ENCODE measurements around the gene APOA5. TPM values are rescaled to one million over a fixed set of nuclear protein-coding genes. Genes with fewer than 3 reads are reported as not detected.

The APOA5 gene
- total RNA-seq, 1 donor from 2014 or later = not detected

- DNase-seq (ENCODE audit: low spot score) = no peak
- H3K4me3 Mint-ChIP-seq (ENCODE audit: unreplicated experiment) = no peak overlapping the region
- H3K36me3 Mint-ChIP-seq (ENCODE audit: low read depth, unreplicated experiment) = no peaks in the 10 kb centered on the region
- no peak for TF ChIP-seq CTCF (IDR thresholded peaks at IDR 0.05; ENCODE audit: unreplicated experiment)
- H3K27me3 Mint-ChIP-seq (ENCODE audit: unreplicated experiment) = peaks cover 6% of the 10 kb centered on the region
- peaks cover 3% of the 10 kb centered on the region for H3K4me1 Mint-ChIP-seq (ENCODE audit: unreplicated experiment)
- H3K9me3 Mint-ChIP-seq (ENCODE audit: unreplicated experiment) = no peaks in the 10 kb centered on the region
- no peak overlapping the region for H3K27ac Mint-ChIP-seq (ENCODE audit: unreplicated experiment)
These were observed 38.7 kb upstream of the APOA5 start for GRCh38 chr11:116830184-116830912.

GRCh38 chr11:116829525-116830183 is 38.0 kb upstream of the APOA5 start, which contains the start of gene APOC3:
APOC3 (plus strand) TSS chr11:116829907; CDS start chr11:116830583, 676 bp downstream.
- DNase-seq (ENCODE audit: low spot score) = no peak
- no peak for TF ChIP-seq CTCF (IDR thresholded peaks at IDR 0.05; ENCODE audit: unreplicated experiment)
- Mint-ChIP-seq H3K27ac (ENCODE audit: unreplicated experiment) (no peak within 1 kb of the TSS), H3K27me3 (ENCODE audit: unreplicated experiment) (peaks cover 6% of the 10 kb centered on the region), H3K36me3 (ENCODE audit: low read depth, unreplicated experiment) (no peaks in the 10 kb centered on the region), H3K4me1 (ENCODE audit: unreplicated experiment) (peaks cover under 1% of the 10 kb centered on the region), H3K4me3 (ENCODE audit: unreplicated experiment) (no peak within 1 kb of the TSS), H3K9me3 (ENCODE audit: unreplicated experiment) (no peaks in the 10 kb centered on the region)

- H3K27me3 Mint-ChIP-seq (ENCODE audit: unreplicated experiment) = peaks cover 6% of the 10 kb centered on the region
- no peak overlapping the region for H3K27ac Mint-ChIP-seq (ENCODE audit: unreplicated experiment)
- H3K9me3 Mint-ChIP-seq (ENCODE audit: unreplicated experiment) = no peaks in the 10 kb centered on the region
These were observed 37.2 kb upstream of the APOA5 start for GRCh38 chr11:116828632-116829524.

GRCh38 chr11:116827461-116827860 is 35.8 kb upstream of the APOA5 start:
- no peak overlapping the region for H3K27ac Mint-ChIP-seq (ENCODE audit: unreplicated experiment)
- peaks cover 6% of the 10 kb centered on the region for H3K27me3 Mint-ChIP-seq (ENCODE audit: unreplicated experiment)
- no peak overlapping the region for H3K4me3 Mint-ChIP-seq (ENCODE audit: unreplicated experiment)
- no peaks in the 10 kb centered on the region for H3K36me3 Mint-ChIP-seq (ENCODE audit: low read depth, unreplicated experiment)
- no peak for TF ChIP-seq CTCF (IDR thresholded peaks at IDR 0.05; ENCODE audit: unreplicated experiment)
- no peaks in the 10 kb centered on the region for H3K4me1 Mint-ChIP-seq (ENCODE audit: unreplicated experiment)
- DNase-seq (ENCODE audit: low spot score) = no peak
- no peaks in the 10 kb centered on the region for H3K9me3 Mint-ChIP-seq (ENCODE audit: unreplicated experiment)

More at GRCh38 chr11:116828632-116829524, 37.2 kb upstream of the APOA5 start:
- Mint-ChIP-seq H3K36me3 (ENCODE audit: low read depth, unreplicated experiment) (no peaks in the 10 kb centered on the region), H3K4me3 (ENCODE audit: unreplicated experiment) (no peak overlapping the region), H3K4me1 (ENCODE audit: unreplicated experiment) (no peaks in the 10 kb centered on the region)
- no peak for DNase-seq (ENCODE audit: low spot score)
- no peak for TF ChIP-seq CTCF (IDR thresholded peaks at IDR 0.05; ENCODE audit: unreplicated experiment)

Measured in endothelial cell (in vitro differentiated cells).